GM11168 (cell line): ENCODE measurements around the gene HMGCS2.

Source experiments
- in situ Hi-C: fragments of 300-500 bp; cut with MboI; formaldehyde crosslinking; loops from one replicate; pipeline ENCODE4 v1.12.0; 2022; ENCODE audit warnings: low sequenced_read_pairs; ENCODE audit not compliant: unreplicated experiment

The HMGCS2 gene

DNA sequence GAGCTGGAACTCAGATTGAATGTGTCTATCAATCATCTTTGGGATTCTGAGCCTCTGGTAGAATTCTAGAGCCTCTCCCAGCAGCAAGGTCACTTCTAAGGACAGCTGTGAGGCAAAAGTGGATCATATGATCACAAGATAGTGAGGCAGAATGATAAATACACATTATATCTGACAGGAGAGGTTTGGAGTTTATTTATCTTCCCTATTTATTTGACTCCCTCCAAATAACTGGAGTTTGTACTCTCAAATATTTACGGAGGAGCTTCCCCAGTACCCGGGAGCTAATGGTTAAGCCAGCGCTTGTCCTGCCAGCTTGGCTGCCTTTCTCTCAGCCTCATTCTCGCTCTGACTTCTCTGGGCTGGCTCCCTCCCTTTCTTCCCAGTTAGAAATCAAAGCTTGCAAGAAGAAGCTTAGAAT lies 2.3 kb downstream of the HMGCS2 start:
- in situ Hi-C loops, result no loop called here

DNA sequence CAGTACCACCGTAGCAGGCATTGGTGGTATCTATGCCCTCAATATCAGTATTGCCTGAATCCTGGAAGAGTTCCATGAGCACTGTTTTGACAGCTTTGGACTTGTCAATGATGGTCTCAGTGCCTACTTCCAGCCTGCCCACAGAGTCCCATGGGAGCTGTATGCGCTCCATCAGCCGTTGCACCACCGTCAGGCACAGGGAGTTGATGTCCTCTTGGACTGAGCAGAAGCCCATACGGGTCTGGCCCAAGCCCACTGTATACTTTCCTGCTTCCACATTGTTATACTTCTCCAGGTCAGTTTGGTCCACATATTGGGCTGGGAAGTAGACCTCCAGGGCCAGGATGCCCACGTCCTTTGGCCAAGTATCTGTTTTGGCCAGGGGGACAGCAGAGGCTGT lies 4.5 kb downstream of the HMGCS2 start:
- in situ Hi-C loops, result no loop called here

DNA sequence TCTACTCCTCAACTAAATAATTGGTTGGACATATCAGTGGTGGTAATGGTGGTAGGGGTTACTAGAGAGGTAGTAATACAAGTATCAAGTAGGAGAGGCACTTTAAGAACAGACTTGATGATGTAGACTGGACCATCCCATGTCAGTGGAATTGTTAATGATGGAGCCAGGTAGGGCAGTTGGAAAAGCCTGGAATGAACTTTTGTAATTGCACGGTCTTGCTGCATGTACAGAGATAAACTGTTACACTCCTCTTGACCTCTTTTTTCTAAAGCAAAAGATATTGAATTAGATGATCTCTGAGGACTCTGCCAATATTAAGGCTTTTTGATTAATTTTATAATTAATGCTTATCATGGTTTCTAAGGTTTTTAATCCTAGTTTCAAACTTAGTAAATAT lies 5.8 kb downstream of the HMGCS2 start:
- in situ Hi-C loops, result no loop called here

- in situ Hi-C loops, result no loop called here
Observed at GRCh38 chr1:119762409-119762808, 6.3 kb downstream of the HMGCS2 start.

- in situ Hi-C loops, result no loop called here
Observed at GRCh38 chr1:119758584-119758983, 10.1 kb downstream of the HMGCS2 start.

GRCh38 chr1:119752592-119752991 lies 16.1 kb downstream of the HMGCS2 start:
- in situ Hi-C loops, result no loop called here

DNA sequence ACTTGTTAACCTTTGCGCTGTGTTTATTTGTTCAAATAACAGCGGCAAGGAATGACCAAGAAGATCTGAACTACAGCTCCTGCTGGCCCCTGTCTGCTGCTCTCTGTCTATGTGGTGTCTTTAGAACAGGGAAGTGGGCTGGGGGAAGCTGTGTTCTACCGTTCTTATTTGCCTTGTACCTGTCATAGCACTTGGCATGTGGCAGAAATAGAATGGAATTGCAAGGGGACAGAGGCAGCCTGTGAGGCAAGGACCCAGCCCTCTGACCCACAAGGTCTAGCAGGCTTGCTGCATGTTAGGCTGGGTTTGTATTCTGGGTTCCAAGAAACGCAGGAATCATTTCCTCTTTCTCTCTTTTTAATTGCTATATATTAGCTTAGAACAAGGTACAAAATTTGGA lies 20.7 kb downstream of the HMGCS2 start:
- in situ Hi-C loops, result no loop called here

GRCh38 chr1:119747451-119747850 lies 21.3 kb downstream of the HMGCS2 start:
- in situ Hi-C loops, result no loop called here

DNA sequence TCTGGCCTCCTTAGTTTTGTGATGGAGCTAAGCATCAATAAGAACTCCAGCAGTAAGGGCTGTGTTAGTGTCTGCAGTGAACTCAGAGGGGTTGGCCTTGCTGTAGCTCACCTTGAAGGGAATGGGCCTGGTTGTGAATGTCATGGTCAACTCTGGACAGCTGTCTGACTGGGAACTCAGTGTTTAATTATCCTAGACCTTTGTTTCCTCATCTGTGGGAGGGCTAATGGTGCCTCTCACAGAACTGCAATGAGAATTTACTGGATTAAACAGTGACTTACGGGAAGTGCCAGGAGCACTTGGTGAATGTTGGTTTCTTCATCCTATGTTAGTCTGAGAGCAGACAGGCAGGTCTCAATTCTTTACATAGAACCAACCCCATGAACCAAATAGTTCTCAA lies 23.7 kb downstream of the HMGCS2 start:
- in situ Hi-C loops, result no loop called here

DNA sequence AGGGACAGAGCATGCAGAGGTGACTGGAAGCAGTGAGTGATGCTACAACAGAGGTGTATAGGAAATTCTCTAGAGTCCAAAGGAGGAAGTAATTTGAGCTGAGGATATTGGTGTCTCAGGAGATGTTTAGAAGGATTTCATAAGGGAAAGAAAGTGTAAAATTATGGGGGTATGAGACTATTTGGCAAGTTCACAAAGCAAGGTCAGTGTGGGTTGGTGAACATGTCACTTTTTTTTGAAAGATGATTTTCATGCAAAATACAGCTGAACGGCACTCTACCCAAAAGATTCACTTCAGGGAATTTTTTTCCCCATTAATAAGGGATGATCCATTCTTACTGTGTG lies 24.1 kb downstream of the HMGCS2 start:
- in situ Hi-C loops, result no loop called here

- in situ Hi-C loops, result no loop called here
Observed at GRCh38 chr1:119743776-119744597, 24.7 kb downstream of the HMGCS2 start.

DNA sequence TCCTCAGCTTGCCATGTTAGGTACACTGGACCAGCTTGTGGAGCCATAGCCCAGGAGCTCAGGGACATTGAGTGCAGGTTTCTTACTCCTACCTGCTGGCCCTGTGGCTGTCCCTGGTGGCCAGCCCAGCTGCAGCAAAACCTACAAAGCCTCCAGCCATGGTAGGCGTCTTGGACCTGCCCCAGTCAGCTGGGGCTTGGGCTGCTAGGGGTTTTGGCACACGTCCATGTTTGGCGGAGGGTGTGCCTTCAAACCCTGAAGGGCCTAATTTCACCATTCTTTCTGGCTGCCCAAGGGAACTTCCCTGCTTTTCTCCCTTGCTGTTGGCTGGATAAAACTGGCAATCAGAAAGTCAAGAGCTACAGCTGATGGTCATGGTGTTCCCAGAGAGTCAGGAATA lies 25.4 kb downstream of the HMGCS2 start:
- in situ Hi-C loops, result no loop called here

- in situ Hi-C loops, result no loop called here
Observed at GRCh38 chr1:119742677-119743076, 26.0 kb downstream of the HMGCS2 start.

DNA sequence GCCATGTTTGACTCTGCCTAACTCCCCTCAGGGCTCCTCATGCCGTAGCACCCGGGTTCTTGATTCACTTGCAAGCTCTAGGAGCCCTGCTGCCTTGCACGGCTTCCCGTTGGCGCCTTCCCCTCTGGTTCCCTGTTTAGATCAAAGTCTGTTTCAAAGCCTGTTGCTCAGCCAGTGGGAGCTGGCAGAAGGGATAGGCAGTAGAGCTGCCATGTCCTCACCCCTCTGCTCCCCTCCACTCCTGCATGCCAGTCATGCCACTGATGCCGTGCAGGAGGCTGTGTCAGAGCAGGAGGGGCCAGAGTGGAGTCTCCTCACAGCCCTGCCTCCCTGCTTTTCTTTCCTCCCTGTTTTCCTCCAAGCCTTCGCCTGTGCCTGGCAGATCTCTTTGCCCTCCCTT lies 26.5 kb downstream of the HMGCS2 start:
- in situ Hi-C loops, result no loop called here

- in situ Hi-C loops, result no loop called here
Observed at GRCh38 chr1:119740896-119741780, 27.6 kb downstream of the HMGCS2 start.

DNA sequence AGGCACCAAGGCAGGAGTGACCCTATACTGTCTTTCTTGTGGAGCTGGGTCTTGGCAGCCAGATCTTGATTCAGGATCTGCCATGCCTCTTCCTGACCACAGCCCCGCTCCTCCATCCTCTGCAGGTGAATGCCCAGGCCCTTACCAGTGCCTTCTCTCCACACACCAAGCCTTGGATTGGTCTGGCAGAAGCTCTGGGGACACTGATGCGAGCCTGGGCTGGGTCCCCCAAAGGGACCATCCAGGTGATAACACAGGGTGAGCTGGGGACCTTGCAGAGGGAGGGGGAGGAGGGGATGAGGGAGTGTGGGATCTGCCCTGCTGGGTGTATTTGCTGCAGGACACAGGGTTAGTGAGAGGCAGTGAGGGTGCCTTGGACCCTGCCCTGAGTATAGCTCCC lies 28.4 kb downstream of the HMGCS2 start:
- in situ Hi-C loops, result no loop called here

DNA sequence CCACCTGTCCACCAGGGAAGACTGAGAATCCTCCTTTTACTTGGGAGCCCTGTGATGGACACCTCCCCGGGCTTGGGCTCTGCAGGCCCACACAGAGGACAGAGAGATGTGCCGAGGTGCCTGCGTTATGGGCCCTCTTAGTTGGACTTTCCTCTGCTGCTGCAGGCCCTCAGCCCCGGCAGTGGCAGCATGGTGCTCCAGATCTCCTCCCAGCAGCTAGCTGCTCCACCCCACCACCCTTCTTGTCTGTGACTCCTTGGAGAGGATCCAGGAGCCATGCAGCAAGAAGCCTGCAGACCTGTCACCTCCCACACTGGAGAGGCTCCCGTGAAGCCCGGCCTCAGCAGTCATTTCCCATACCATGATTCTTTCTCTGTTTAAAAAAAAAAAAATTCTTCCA lies 29.6 kb downstream of the HMGCS2 start:
- in situ Hi-C loops, result no loop called here

DNA sequence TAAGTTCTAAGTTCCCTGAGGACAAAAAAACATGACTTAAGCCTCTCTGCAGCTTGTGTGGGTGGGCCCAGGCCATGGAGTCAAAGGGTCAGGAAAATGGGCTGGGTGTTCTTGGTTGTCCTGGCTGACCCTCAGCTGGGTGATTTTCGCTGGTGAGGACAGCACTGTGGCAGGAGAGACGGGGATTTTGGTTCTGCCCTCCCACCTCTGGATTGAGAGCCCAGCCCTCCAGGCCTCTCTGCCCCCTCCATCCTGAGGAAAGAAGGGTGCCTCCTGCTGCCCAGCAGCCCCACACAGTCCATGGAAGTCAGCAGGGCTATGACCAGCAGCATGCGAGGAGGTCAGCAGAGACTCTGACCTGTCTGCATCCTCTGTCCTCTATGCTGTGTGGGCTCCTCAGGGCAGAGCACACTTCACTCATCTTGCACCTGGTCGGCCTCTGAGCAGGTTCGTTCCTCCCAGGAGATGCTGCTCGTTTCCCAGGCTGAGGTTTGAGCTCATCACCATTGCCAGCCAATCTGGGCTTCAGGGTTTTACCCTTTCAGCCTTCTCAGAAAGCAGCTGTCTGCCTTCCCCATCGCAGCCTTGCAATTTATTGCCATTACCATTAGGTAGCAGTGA lies 30.5 kb downstream of the HMGCS2 start:
- in situ Hi-C loops, result no loop called here

DNA sequence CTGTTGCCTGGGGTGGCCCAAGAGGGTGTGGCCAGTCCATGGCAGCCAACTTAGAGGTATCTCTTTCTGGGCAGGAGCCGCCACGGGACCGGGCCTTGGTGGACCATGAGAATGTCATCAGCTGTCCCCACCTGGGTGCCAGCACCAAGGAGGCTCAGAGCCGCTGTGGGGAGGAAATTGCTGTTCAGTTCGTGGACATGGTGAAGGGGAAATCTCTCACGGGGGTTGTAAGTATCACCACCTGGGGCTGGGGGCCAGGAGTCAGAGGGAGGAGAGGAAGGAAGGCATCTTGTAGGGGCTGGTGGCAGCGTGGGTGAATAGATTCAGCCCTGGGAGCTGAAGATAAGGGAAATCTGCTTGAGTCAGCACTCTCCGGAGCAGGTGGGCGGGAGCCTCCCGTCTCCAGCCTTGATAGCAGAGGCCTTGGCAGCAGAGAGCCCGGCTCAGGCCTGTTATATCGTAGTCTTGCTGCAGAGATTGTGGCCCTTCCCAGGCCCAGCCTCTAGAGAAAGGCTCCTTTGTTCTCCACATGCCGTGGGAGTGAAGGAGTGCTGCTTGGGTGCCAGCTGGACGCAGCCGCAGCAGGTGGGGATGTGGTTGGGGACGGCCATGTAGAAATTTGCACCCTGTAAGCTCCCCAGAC lies 31.5 kb downstream of the HMGCS2 start:
- in situ Hi-C loops, result no loop called here

GRCh38 chr1:119736649-119737039 lies 32.1 kb downstream of the HMGCS2 start:
- in situ Hi-C loops, result no loop called here

GRCh38 chr1:119735217-119735616 lies 33.5 kb downstream of the HMGCS2 start:
- in situ Hi-C loops, result no loop called here
